SK-N-SH treated with all-trans-retinoic acid at 6 μM for 48 hours (cell line): Measurements from ENCODE around the gene LSM3.

Experiments used
- ATAC-seq: fragments of 200-7000 bp; cut with Tn5 transposase; 3 replicates; pipeline ENCODE4 v1.9.1; 2020; ENCODE audit warnings: mild to moderate bottlenecking, moderate library complexity
- ARNTL ChIP-seq: fragments of 450-650 bp; formaldehyde crosslinking; IDR thresholded peaks from 2 replicates; pipeline ENCODE4 v1.5.0; 2020; ENCODE audit warnings: low read depth, mild to moderate bottlenecking, moderate library complexity, borderline replicate concordance
- BACH2 ChIP-seq: fragments of 250-450 bp; sonication (Bioruptor Pico); IDR thresholded peaks from 2 replicates; pipeline ENCODE4 v1.9.0; 2021; ENCODE audit warnings: mild to moderate bottlenecking, borderline replicate concordance
- CSDC2 ChIP-seq: fragments of 250-450 bp; sonication (Bioruptor Pico); IDR thresholded peaks from 2 replicates; pipeline ENCODE4 v1.5.0; 2020; ENCODE audit warnings: mild to moderate bottlenecking, moderate library complexity
- ESRRG ChIP-seq: fragments of 250-450 bp; sonication (Bioruptor Pico); IDR thresholded peaks from 2 replicates; pipeline ENCODE4 v1.6.1; 2021; ENCODE audit warnings: mild to moderate bottlenecking
- GLIS3 ChIP-seq: fragments of 250-450 bp; sonication (Bioruptor Pico); IDR thresholded peaks from 2 replicates; pipeline ENCODE4 v1.5.0; 2020; ENCODE audit warnings: mild to moderate bottlenecking, moderate library complexity
- ISL1 ChIP-seq: fragments of 250-450 bp; sonication (Bioruptor Pico); IDR thresholded peaks from 2 replicates; pipeline ENCODE4 v2.1.2; 2022; ENCODE audit warnings: mild to moderate bottlenecking, moderate library complexity
- OSR1 ChIP-seq: fragments of 250-450 bp; sonication (Bioruptor Pico); IDR thresholded peaks from 2 replicates; pipeline ENCODE4 v1.8.0; 2022; ENCODE audit warnings: moderate library complexity, mild to moderate bottlenecking, inconsistent platforms
- PATZ1 ChIP-seq: fragments of 250-450 bp; sonication (Bioruptor Pico); IDR thresholded peaks from 2 replicates; pipeline ENCODE4 v1.8.0; 2020; ENCODE audit warnings: mild to moderate bottlenecking, moderate library complexity, borderline replicate concordance
- POU6F1 ChIP-seq: fragments of 250-450 bp; sonication (Bioruptor Pico); IDR thresholded peaks from 2 replicates; pipeline ENCODE4 v1.8.0; 2021; ENCODE audit warnings: low read depth, mild to moderate bottlenecking, moderate library complexity, borderline replicate concordance
- PPARA ChIP-seq: fragments of 250-450 bp; sonication (Bioruptor Pico); IDR thresholded peaks from 2 replicates; pipeline ENCODE4 v1.5.0; 2020; ENCODE audit warnings: mild to moderate bottlenecking, borderline replicate concordance
- RARB ChIP-seq: fragments of 250-450 bp; sonication (Bioruptor Pico); IDR thresholded peaks from 2 replicates; pipeline ENCODE4 v1.8.0; 2021; ENCODE audit warnings: mild to moderate bottlenecking, moderate library complexity
- SNAI2 ChIP-seq: fragments of 250-450 bp; sonication (Bioruptor Pico); IDR thresholded peaks from 2 replicates; pipeline ENCODE4 v1.5.0; 2020; ENCODE audit warnings: mild to moderate bottlenecking, moderate library complexity
- TCF4 ChIP-seq: fragments of 250-450 bp; sonication (Bioruptor Pico); IDR thresholded peaks from 2 replicates; pipeline ENCODE4 v1.8.0; 2021; ENCODE audit warnings: mild to moderate bottlenecking, moderate library complexity, borderline replicate concordance
- TOX ChIP-seq: fragments of 250-450 bp; sonication (Bioruptor Pico); IDR thresholded peaks from 2 replicates; pipeline ENCODE4 v1.8.0; 2021; ENCODE audit warnings: mild to moderate bottlenecking, moderate library complexity, borderline replicate concordance
- ZC3H10 ChIP-seq: fragments of 250-450 bp; sonication (Bioruptor Pico); IDR thresholded peaks from 2 replicates; pipeline ENCODE4 v1.5.1; 2021; ENCODE audit warnings: mild to moderate bottlenecking, moderate library complexity
- ZFP3 ChIP-seq: fragments of 250-450 bp; sonication (Bioruptor Pico); IDR thresholded peaks from 2 replicates; pipeline ENCODE4 v1.5.0; 2020; ENCODE audit warnings: mild to moderate bottlenecking, moderate library complexity
- ZFP30 ChIP-seq: fragments of 450-650 bp; formaldehyde crosslinking; IDR thresholded peaks from 2 replicates; pipeline ENCODE4 v1.5.0; 2022; ENCODE audit warnings: mild to moderate bottlenecking, moderate library complexity
- ZNF565 ChIP-seq: fragments of 450-650 bp; formaldehyde crosslinking; conservative IDR thresholded peaks from 2 replicates; pipeline ENCODE4 v1.5.0; 2020; ENCODE audit warnings: low read depth, mild to moderate bottlenecking, moderate library complexity
- ZNF70 ChIP-seq: fragments of 450-650 bp; formaldehyde crosslinking; IDR thresholded peaks from 2 replicates; pipeline ENCODE4 v1.5.0; 2020; ENCODE audit warnings: mild to moderate bottlenecking, moderate library complexity
- ZNF8 ChIP-seq: fragments of 450-650 bp; formaldehyde crosslinking; IDR thresholded peaks from 2 replicates; pipeline ENCODE4 v1.5.0; 2020; ENCODE audit warnings: mild to moderate bottlenecking, moderate library complexity
- TF ChIP-seq, protein P1 (sequence below): fragments of 250-450 bp; sonication (Bioruptor Pico); IDR thresholded peaks from 2 replicates; pipeline ENCODE4 v1.5.1; 2020; ENCODE audit warnings: low read depth, mild to moderate bottlenecking, moderate library complexity
- TF ChIP-seq, protein P2 (sequence below): fragments of 250-450 bp; sonication (Bioruptor Pico); IDR thresholded peaks from 2 replicates; pipeline ENCODE4 v1.5.1; 2021; ENCODE audit warnings: mild to moderate bottlenecking, moderate library complexity
- TF ChIP-seq, protein P3 (sequence below): fragments of 250-450 bp; sonication (Bioruptor Pico); IDR thresholded peaks from 2 replicates; pipeline ENCODE4 v1.5.0; 2020; ENCODE audit warnings: mild to moderate bottlenecking, moderate library complexity

LSM3 gene

DNA sequence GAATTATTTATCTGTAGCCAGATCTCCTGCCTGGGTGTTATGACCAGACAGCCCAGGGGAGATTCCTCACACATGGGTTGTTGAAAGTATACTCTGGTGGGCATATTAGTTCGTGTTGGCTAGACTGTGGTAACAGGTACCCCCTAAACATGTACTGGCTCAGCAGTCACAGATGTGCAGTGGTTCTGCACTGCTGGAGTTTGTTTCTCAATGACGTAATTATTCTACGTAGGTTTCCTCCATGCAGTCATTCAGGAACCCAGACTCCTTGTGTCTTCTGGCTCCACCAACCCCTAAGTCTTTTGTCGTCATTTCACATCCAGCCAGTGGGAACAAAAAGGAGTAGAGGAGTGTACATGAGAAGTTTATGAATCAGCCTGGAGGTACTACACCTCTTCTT is 16.2 kb downstream of the LSM3 start:
- TF ChIP-seq TOX (no peak), BACH2 (CRISPR knock-in tag) (no peak), ARNTL (CRISPR knock-in tag) (no peak), ISL1 (CRISPR knock-in tag) (no peak), ZNF70 (CRISPR knock-in tag) (no peak), ZNF565 (CRISPR knock-in tag) (no peak)
- TF ChIP-seq, all 23 proteins: peak for 0

DNA sequence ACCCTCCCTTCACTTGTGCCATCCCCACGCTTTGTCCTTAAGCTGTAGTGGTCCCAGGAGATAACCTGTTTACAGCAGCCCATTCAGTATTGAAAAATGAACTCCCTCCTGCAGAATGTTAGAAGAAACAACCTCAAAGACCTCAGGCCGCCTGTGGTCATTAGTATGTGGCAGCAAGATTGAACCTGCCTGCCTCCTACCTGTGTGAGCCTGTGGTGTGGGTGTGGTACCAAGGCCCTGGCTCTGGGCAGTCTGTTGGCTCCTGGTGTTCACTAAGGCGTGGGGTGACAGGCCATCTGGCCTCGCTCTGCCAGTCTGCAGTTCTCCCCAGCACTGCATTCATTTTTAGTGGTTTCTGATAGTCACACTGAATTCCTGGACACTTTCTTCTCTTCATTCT is 21.0 kb downstream of the LSM3 start:
- no peak for ATAC-seq
- TF ChIP-seq, protein P1, sequence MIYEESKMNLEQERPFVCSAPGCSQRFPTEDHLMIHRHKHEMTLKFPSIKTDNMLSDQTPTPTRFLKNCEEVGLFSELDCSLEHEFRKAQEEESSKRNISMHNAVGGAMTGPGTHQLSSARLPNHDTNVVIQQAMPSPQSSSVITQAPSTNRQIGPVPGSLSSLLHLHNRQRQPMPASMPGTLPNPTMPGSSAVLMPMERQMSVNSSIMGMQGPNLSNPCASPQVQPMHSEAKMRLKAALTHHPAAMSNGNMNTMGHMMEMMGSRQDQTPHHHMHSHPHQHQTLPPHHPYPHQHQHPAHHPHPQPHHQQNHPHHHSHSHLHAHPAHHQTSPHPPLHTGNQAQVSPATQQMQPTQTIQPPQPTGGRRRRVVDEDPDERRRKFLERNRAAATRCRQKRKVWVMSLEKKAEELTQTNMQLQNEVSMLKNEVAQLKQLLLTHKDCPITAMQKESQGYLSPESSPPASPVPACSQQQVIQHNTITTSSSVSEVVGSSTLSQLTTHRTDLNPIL (CRISPR knock-in tag), result no peak
- TF ChIP-seq, protein P2, sequence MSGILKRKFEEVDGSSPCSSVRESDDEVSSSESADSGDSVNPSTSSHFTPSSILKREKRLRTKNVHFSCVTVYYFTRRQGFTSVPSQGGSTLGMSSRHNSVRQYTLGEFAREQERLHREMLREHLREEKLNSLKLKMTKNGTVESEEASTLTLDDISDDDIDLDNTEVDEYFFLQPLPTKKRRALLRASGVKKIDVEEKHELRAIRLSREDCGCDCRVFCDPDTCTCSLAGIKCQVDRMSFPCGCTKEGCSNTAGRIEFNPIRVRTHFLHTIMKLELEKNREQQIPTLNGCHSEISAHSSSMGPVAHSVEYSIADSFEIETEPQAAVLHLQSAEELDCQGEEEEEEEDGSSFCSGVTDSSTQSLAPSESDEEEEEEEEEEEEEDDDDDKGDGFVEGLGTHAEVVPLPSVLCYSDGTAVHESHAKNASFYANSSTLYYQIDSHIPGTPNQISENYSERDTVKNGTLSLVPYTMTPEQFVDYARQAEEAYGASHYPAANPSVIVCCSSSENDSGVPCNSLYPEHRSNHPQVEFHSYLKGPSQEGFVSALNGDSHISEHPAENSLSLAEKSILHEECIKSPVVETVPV, result no peak
- TF ChIP-seq ZNF70 (CRISPR knock-in tag) (no peak), TOX (no peak), ZNF565 (CRISPR knock-in tag) (no peak), ISL1 (CRISPR knock-in tag) (no peak), GLIS3 (CRISPR knock-in tag) (no peak), ZC3H10 (CRISPR knock-in tag) (no peak), SNAI2 (CRISPR knock-in tag) (no peak), ESRRG (no peak), ZNF8 (no peak), POU6F1 (CRISPR knock-in tag) (no peak), TCF4 (CRISPR knock-in tag) (no peak), PPARA (CRISPR knock-in tag) (no peak), ZFP30 (CRISPR knock-in tag) (no peak), OSR1 (CRISPR knock-in tag) (no peak), ZFP3 (no peak), RARB (CRISPR knock-in tag) (no peak)
- TF ChIP-seq, protein P3, sequence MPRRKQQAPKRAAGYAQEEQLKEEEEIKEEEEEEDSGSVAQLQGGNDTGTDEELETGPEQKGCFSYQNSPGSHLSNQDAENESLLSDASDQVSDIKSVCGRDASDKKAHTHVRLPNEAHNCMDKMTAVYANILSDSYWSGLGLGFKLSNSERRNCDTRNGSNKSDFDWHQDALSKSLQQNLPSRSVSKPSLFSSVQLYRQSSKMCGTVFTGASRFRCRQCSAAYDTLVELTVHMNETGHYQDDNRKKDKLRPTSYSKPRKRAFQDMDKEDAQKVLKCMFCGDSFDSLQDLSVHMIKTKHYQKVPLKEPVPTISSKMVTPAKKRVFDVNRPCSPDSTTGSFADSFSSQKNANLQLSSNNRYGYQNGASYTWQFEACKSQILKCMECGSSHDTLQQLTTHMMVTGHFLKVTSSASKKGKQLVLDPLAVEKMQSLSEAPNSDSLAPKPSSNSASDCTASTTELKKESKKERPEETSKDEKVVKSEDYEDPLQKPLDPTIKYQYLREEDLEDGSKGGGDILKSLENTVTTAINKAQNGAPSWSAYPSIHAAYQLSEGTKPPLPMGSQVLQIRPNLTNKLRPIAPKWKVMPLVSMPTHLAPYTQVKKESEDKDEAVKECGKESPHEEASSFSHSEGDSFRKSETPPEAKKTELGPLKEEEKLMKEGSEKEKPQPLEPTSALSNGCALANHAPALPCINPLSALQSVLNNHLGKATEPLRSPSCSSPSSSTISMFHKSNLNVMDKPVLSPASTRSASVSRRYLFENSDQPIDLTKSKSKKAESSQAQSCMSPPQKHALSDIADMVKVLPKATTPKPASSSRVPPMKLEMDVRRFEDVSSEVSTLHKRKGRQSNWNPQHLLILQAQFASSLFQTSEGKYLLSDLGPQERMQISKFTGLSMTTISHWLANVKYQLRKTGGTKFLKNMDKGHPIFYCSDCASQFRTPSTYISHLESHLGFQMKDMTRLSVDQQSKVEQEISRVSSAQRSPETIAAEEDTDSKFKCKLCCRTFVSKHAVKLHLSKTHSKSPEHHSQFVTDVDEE (CRISPR knock-in tag), result no peak

More for the DNA sequence above, 16.2 kb downstream of the LSM3 start:
- ATAC-seq, result no peak

- ATAC-seq, result no peak
- no peak for TF ChIP-seq ZC3H10 (CRISPR knock-in tag)
- TF ChIP-seq, protein P3 (CRISPR knock-in tag), result no peak
- no peak for TF ChIP-seq ZNF565 (CRISPR knock-in tag)
- TF ChIP-seq PPARA (CRISPR knock-in tag), result no peak
- no peak for TF ChIP-seq CSDC2 (CRISPR knock-in tag)
- TF ChIP-seq ARNTL (CRISPR knock-in tag), result no peak
- no peak for TF ChIP-seq OSR1 (CRISPR knock-in tag)
- TF ChIP-seq POU6F1 (CRISPR knock-in tag), result no peak
- TF ChIP-seq TOX, result no peak
- no peak for TF ChIP-seq SNAI2 (CRISPR knock-in tag)
- TF ChIP-seq GLIS3 (CRISPR knock-in tag), result no peak
- no peak for TF ChIP-seq ZNF70 (CRISPR knock-in tag)
- TF ChIP-seq PATZ1 (CRISPR knock-in tag), result no peak
- no peak for TF ChIP-seq ZFP3
- TF ChIP-seq RARB (CRISPR knock-in tag), result no peak
- no peak for TF ChIP-seq ISL1 (CRISPR knock-in tag)
Measured at GRCh38 chr3:14200276-14200675, 21.7 kb downstream of the LSM3 start.
